Spleen (tissue), 11 donors: ENCODE results near the gene CHD9. TPM values are rescaled to one million over a fixed set of nuclear protein-coding genes. Genes with fewer than 3 reads are reported as not detected.
"Not testable (repeated sequence)": the region's sequence is repeated elsewhere in the genome, so short reads cannot be mapped to it uniquely, and the experiment has no call there.

Experiments used
- DNase-seq: peaks from one replicate; pipeline ENCODE4 v3.0.0-alpha.2; 2020
- H3K27ac ChIP-seq, 8 donors: fragments of 200-600 bp; sonication (generic) in 7 of 8; 1 replicate in 4 of 8; 2 replicates in 4 of 8; pipeline versions ENCODE4 v1.5.0 to v1.8.0; 2016 to 2021; ENCODE audit warnings: inconsistent platforms in 4 of 8, mild to moderate bottlenecking in 4 of 8, moderate library complexity in 1 of 8
- H3K27me3 ChIP-seq, 7 donors: fragments of 200-600 bp; sonication (generic) in 6 of 7; replicated peaks in 1 of 7; 1 replicate in 4 of 7; 2 replicates in 3 of 7; pipeline versions ENCODE4 v1.5.0 to v1.8.0; 2016 to 2021; ENCODE audit warnings: inconsistent platforms in 3 of 7, mild to moderate bottlenecking in 1 of 7
- H3K36me3 ChIP-seq, 6 donors: fragments of 200-600 bp; sonication (generic) in 5 of 6; 1 replicate in 4 of 6; 2 replicates in 2 of 6; pipeline versions ENCODE4 v1.5.0 to v1.8.0; 2016 to 2021; ENCODE audit warnings: inconsistent platforms in 2 of 6
- H3K4me1 ChIP-seq, 6 donors: fragments of 200-600 bp; sonication (generic) in 5 of 6; 1 replicate in 3 of 6; 2 replicates in 3 of 6; pipeline versions ENCODE4 v1.5.0 to v1.8.0; 2016 to 2021; ENCODE audit warnings: inconsistent platforms in 3 of 6
- H3K4me3 ChIP-seq, 8 donors: fragments of 200-600 bp; sonication (generic) in 7 of 8; 1 replicate in 4 of 8; 2 replicates in 4 of 8; pipeline versions ENCODE4 v1.5.0 to v1.8.0; 2016 to 2021; ENCODE audit warnings: inconsistent platforms in 4 of 8, mild to moderate bottlenecking in 4 of 8, moderate library complexity in 2 of 8
- H3K9me3 ChIP-seq, 8 donors: fragments of 200-600 bp; sonication (generic) in 7 of 8; 1 replicate in 4 of 8; 2 replicates in 4 of 8; pipeline versions ENCODE4 v1.5.0 to v1.8.0; 2016 to 2021; ENCODE audit warnings: inconsistent platforms in 4 of 8
- POLR2A ChIP-seq, 3 donors: fragments of 450-650 bp; IDR thresholded peaks; one replicate each; pipeline ENCODE4 v1.5.1; 2017; ENCODE audit warnings: antibody characterized with exemption in 3 of 3, mild to moderate bottlenecking in 1 of 3
- POLR2AphosphoS5 ChIP-seq, 3 donors: sonication (generic); formaldehyde crosslinking; IDR thresholded peaks; one replicate each; pipeline ENCODE4 v1.5.1; 2017; ENCODE audit warnings: antibody characterized with exemption in 3 of 3
- WGBS, 5 donors: extraction: QIAGEN DNeasy Blood & Tissue Kit in 3 of 5; methylation state at CpG; one replicate each; pipeline versions ENCODE4 v1.1.5 to v1.1.7; 2013 to 2018; 5-methylcytosine and 5-hydroxymethylcytosine counted together
- intact Hi-C: fragments of 100-400 bp; cut with DNase I; formaldehyde crosslinking; loops from one replicate; pipeline ENCODE4 v1.15.0; 2023; ENCODE audit warnings: low total_unique reads
- polyA plus RNA-seq, 3 donors: library from polyadenylated mRNA; stranded (reverse); fragments of 200-250 nt; gene quantifications; one replicate each; pipeline ENCODE4 v1.2.1, GENCODE V29; 2013
- total RNA-seq, 7 donors: library from RNA; depleted of rRNA in 3 of 7; stranded (reverse); fragments of >200 nt in 3 of 7; fragmentation: NEBNext Ultra II Directional in 4 of 7; extraction: Animal tissue kit (Norgen Biotek cat#: 25700) in 4 of 7; gene quantifications; one replicate each; pipeline versions ENCODE4 v1.1.0 to v1.2.1, GENCODE V29; 2016 to 2021
- TF ChIP-seq, protein P1 (sequence below), 11 experiments: fragments of 200-600 bp in 7 of 11; fragments of 450-650 bp in 4 of 11; sonication (generic) in 4 of 11; IDR thresholded peaks in 8 of 11; conservative IDR thresholded peaks in 3 of 11; 1 replicate in 7 of 11; 2 replicates in 4 of 11; pipeline versions ENCODE4 v1.4.0 to v1.8.0; 2016 to 2021; ENCODE audit warnings: antibody characterized with exemption in 11 of 11, inconsistent platforms in 4 of 11, mild to moderate bottlenecking in 1 of 11
- donor health status: healthy with polysubstance abuse.
- donor health status: DM: no; HTN: no; CAD: no; lungs with moderate emphysema.
- donor health status: DM: no; HTN: no; CAD: no.
- donor health status: Bipolar disorder and iron deficiency.
- donor health status: healthy.
- donor health status: DM: no; HTN: no; CAD: no.
- donor health status: DM: yes; HTN: yes; CAD: no.

The CHD9 gene
- total and polyA plus RNA-seq, 10 donors, result 16.7 to 93.3 (median 76.0) TPM

DNA sequence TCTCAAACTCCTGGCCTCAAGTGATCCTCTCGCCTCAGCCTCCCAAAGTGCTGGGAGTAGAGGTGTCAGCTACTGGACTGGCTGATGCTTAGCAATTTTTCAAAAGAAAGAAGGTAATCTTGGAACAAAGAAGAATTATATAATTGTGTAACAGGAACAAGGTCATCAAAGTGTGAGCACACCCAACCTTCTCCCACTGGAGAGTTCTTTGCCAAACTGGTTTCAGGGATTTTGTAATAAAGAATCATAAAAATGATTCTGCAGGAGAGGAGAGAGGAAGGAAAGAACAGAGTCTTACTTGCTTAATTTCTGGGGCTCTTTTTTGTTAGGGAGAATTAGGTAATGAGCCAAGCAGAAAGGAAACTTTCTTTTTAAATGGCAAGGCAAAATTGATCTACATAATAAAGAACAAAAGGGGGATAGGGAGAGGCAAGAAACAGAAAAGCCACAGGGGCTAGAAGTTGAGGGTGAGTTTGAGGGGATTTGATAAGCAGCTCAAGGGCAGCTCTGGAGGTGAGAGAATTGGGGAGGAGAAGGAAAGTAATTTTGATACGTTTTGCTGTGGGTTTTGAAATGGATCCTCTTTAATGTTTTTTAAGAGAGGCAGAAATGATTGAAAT lies 23.4 kb upstream of the CHD9 start:
- intact Hi-C loops, result no loop called here
- Histone ChIP-seq H3K4me3 (no peak overlapping the region), H3K27me3 (peaks cover 0 to 8% (median 0%) of the 10 kb centered on the region in 7 donors), H3K36me3 (no peaks in the 10 kb centered on the region), H3K9me3 (peaks cover 0 to 8% (median 0%) of the 10 kb centered on the region in 8 donors), H3K4me1 (no peaks in the 10 kb centered on the region), H3K27ac (no peak overlapping the region)
- TF ChIP-seq, protein P1, sequence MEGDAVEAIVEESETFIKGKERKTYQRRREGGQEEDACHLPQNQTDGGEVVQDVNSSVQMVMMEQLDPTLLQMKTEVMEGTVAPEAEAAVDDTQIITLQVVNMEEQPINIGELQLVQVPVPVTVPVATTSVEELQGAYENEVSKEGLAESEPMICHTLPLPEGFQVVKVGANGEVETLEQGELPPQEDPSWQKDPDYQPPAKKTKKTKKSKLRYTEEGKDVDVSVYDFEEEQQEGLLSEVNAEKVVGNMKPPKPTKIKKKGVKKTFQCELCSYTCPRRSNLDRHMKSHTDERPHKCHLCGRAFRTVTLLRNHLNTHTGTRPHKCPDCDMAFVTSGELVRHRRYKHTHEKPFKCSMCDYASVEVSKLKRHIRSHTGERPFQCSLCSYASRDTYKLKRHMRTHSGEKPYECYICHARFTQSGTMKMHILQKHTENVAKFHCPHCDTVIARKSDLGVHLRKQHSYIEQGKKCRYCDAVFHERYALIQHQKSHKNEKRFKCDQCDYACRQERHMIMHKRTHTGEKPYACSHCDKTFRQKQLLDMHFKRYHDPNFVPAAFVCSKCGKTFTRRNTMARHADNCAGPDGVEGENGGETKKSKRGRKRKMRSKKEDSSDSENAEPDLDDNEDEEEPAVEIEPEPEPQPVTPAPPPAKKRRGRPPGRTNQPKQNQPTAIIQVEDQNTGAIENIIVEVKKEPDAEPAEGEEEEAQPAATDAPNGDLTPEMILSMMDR (IDR thresholded peaks at IDR 0.05 in 8 of 11, conservative IDR thresholded peaks at IDR 0.05 in 3 of 11), result no peak
- TF ChIP-seq POLR2A (IDR thresholded peaks at IDR 0.05) (no peak), POLR2AphosphoS5 (IDR thresholded peaks at IDR 0.05) (no peak)
- WGBS, 5 donors, result 55 to 85% (median 58%) methylated on average over 2 of the region's 2 CpGs
- no peak for DNase-seq

DNA sequence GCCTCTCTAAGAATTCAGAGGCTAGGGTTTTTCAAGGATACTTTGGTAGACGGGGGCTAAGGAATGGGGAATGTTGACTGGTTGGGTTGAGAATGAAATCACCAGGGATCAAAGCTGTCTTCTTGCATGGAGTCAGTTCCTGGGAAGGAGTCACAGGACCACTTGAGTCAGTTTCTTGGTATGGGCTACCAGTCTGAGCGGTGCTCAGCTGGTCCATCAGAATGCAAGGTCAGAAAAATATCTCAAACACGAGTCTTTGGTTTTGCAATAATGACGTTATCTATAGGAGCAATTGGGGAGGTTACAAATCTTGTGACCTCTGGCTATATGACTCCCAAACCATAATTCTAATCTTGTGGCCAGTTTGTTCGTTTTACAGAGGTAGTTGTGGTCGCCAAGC lies 20.5 kb upstream of the CHD9 start:
- no peaks in the 10 kb centered on the region for H3K4me1 ChIP-seq
- DNase-seq, result no peak
- peaks cover 0 to 8% (median 0%) of the 10 kb centered on the region in 7 donors for H3K27me3 ChIP-seq
- WGBS, 5 donors, result 71 to 87% (median 76%) methylated on average over 6 of the region's 6 CpGs
- H3K4me3 ChIP-seq, result no peak overlapping the region
- H3K36me3 ChIP-seq, result no peaks in the 10 kb centered on the region
- peaks cover 0 to 8% (median 0%) of the 10 kb centered on the region in 8 donors for H3K9me3 ChIP-seq
- TF ChIP-seq POLR2AphosphoS5 (IDR thresholded peaks at IDR 0.05) (no peak), POLR2A (IDR thresholded peaks at IDR 0.05) (no peak)
- TF ChIP-seq, protein P1 (IDR thresholded peaks at IDR 0.05 in 8 of 11, conservative IDR thresholded peaks at IDR 0.05 in 3 of 11), result no peak
- intact Hi-C loops, result no loop called here
- no peak overlapping the region for H3K27ac ChIP-seq

DNA sequence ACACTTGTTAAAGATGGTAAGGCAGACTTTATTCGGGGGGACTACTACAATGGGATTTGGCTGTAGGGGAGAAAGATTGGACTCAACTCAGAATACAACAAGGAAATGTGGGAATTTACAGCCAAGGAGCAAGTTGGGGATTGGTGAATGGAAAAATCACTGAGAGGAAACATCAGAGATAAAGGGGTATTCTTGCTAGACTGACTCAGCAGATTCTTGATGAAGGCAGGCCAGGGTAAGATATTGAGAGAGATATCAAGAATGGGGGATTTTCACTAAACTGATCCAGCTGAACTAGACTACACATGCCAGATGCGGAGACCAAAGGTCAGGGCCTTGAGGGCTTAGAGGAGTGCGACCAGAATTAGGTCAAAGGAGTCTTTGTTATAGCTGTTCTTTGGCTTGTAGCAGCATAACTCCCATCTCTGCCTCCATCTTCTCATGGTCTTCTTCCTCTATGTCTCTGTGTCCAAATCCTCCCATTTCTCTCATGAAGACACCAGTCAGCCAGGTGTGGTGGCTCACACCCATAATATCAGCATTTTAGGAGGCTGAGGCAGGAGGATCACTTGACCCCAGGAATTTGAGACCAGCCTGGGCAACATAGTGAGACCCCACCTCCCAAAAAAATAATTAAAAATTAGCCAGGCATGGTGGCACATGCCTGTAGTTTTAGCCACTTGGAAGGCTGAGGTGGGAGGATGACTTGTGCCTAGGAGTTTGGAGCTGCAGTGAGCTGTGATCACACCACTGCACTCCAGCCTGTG lies 19.4 kb upstream of the CHD9 start:
- WGBS, 5 donors, result 86 to 92% (median 89%) methylated on average over 3 of the region's 3 CpGs
- H3K4me1 ChIP-seq, result no peaks in the 10 kb centered on the region
- no peak for DNase-seq
- no peak overlapping the region for H3K4me3 ChIP-seq
- peaks cover 0 to 8% (median 0%) of the 10 kb centered on the region in 7 donors for H3K27me3 ChIP-seq
- intact Hi-C loops, result no loop called here
- H3K36me3 ChIP-seq, result no peaks in the 10 kb centered on the region
- H3K27ac ChIP-seq, result no peak overlapping the region
- peaks cover 0 to 8% (median 0%) of the 10 kb centered on the region in 8 donors for H3K9me3 ChIP-seq
- no peak for TF ChIP-seq POLR2AphosphoS5 (IDR thresholded peaks at IDR 0.05)
- TF ChIP-seq, protein P1 (IDR thresholded peaks at IDR 0.05 in 8 of 11, conservative IDR thresholded peaks at IDR 0.05 in 3 of 11), result no peak
- no peak for TF ChIP-seq POLR2A (IDR thresholded peaks at IDR 0.05)

DNA sequence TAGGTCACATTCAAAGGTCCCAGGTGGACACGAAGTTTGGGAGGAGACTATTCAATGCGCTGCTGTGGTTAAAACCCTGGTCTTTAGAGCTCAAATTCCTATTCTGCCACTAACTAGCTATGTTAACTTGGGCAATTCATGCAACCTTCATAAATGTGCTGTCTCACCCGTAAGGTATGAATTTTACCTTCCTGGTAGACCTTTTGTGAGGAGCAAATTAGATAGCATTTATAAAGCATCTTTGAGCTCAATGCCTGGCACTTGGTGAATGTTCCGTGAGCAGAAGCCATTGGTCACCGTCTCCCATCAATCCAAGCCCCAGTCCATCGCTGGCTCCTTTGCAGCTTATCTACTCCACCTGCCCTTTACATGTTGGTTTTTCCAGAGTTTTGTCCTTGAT lies 18.7 kb upstream of the CHD9 start:
- WGBS, 5 donors, result 84 to 95% (median 92%) methylated on average over 6 of the region's 6 CpGs
- Histone ChIP-seq H3K27ac (no peak overlapping the region), H3K36me3 (no peaks in the 10 kb centered on the region), H3K4me1 (no peaks in the 10 kb centered on the region), H3K4me3 (no peak overlapping the region), H3K9me3 (peaks cover 0 to 8% (median 0%) of the 10 kb centered on the region in 8 donors), H3K27me3 (peaks cover 0 to 8% (median 0%) of the 10 kb centered on the region in 7 donors)
- intact Hi-C loops, result no loop called here
- no peak for DNase-seq
- TF ChIP-seq, protein P1 (IDR thresholded peaks at IDR 0.05 in 8 of 11, conservative IDR thresholded peaks at IDR 0.05 in 3 of 11), result no peak
- no peak for TF ChIP-seq POLR2AphosphoS5 (IDR thresholded peaks at IDR 0.05)
- no peak for TF ChIP-seq POLR2A (IDR thresholded peaks at IDR 0.05)

DNA sequence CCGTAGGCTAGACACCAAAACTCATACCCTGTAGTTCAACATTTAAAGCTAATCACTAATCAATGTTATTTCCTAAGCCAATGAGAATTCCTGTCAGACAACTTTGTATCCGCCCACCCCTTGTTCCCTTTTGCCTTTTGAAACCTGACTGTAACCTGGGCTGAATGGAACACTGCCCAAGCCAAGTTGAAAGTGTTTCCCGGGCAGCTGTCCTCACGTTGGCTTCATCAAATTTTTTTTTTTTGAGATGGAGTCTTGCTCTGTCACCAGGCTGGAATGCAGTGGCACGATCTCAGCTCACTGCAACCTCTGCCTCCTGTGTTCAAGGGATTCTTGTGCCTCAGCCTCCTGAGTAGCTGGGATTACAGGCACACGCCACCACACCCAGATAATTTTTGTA lies 18.1 kb upstream of the CHD9 start:
- intact Hi-C loops, H3K27me3 ChIP-seq: not testable (repeated sequence)

More for the DNA sequence above, 18.1 kb upstream of the CHD9 start:
- not testable (repeated sequence) for H3K27ac ChIP-seq, H3K4me1 ChIP-seq, H3K36me3 ChIP-seq, H3K9me3 ChIP-seq, DNase-seq, H3K4me3 ChIP-seq
- WGBS, 5 donors, result 86 to 90% (median 88%) methylated on average over 6 of the region's 6 CpGs
